ENCODE results near the gene PRKAR1B.
"Not testable (repeated sequence)": the region's sequence is repeated elsewhere in the genome, so short reads cannot be mapped to it uniquely, and the experiment has no call there.

PRKAR1B gene

DNA sequence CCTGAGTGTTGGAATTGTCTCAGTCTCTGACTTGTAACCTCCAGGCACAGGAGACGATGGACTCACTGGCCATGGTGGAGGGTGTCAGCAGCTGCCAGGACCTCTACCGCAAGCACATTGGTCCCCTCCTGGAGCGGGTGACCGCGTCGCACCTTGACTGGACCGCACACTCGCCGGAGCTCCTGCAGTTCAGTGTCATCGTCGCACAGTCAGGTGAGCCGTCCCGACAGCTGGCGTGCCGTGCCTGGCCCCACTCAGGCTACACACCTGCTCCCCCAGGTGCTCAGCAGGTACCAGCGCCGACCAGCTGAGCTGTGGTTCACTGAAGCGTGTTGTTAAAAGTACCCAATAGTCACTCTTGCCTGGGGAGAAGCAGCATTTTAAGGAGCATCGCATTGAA lies 36.7 kb upstream of the PRKAR1B start:
- Mint-ChIP-seq H3K4me3 (no peak overlapping the region), H3K27me3 (no peaks in the 10 kb centered on the region), H3K4me1 (no peaks in the 10 kb centered on the region), H3K27ac (no peak overlapping the region), H3K9me3 (no peaks in the 10 kb centered on the region)
- ATAC-seq: no peak
- DNase-seq: no peak

DNA sequence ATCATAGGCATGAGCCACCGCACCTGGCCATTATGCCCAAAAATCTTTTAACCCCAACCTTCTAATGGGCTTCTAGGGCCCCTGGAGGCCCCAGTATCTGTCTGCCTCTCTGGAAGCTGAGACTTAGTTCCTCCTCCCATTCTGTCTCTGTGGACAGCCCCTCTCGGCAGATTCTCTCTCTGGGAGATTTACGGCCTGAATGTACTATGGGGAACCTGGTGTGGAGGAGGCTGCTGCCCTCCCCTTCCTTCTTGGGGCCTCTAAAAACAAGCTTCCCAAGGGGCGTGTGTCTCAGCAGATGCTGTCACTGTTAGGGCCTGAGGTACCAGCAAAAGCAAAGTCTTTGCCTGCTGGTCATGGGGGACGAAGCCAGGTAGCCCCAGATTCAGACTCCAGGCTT lies 35.8 kb upstream of the PRKAR1B start:
- Mint-ChIP-seq H3K4me1 (no peaks in the 10 kb centered on the region), H3K27me3 (no peaks in the 10 kb centered on the region), H3K9me3 (no peaks in the 10 kb centered on the region), H3K4me3 (no peak overlapping the region), H3K27ac (no peak overlapping the region)
- ATAC-seq (no peak), DNase-seq (no peak)

DNA sequence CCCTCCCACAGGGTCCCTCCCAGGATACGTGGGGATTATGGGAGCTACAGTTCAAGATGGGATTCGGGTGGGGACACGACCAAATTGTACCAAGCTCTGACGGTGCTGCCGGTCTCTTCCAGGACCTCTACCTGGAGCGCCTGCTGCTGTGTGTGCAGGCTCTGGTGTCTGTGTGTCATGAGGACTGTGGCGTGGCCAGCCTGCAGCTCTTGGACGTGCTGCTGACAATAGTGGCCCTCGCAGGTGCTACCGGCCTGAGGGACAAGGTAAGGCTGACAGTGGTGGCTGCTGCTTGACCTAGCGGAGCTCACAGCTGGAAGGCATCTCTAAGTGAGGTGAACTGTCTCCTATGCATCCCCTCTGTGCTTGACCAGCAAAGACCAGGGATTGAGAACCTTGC lies 34.5 kb upstream of the PRKAR1B start:
- DNase-seq (no peak), ATAC-seq (no peak)
- H3K9me3 Mint-ChIP-seq: no peaks in the 10 kb centered on the region
- H3K27me3 Mint-ChIP-seq: no peaks in the 10 kb centered on the region
- H3K4me3 Mint-ChIP-seq: no peak overlapping the region
- H3K27ac Mint-ChIP-seq: no peak overlapping the region
- H3K4me1 Mint-ChIP-seq: no peaks in the 10 kb centered on the region

DNA sequence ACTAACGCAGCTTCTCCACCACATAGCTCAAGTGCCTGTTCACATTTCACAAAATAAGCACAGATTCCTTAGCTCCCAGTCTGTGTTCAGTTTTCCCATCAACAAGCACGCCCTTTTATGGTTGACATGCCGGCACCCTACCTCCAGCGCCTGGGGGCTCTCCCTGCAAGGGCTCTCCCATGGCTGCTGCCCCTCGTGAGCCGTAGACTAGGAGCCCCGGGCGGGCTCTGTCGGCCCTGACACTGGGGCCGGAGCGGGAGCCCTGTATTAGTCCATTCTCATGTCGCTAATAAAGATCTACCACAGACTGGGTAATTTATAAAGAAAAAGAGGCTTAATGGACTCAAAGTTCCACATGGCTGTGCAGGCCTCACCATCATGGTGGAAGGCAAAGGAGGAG lies 34.0 kb upstream of the PRKAR1B start:
- Mint-ChIP-seq H3K4me1 (no peaks in the 10 kb centered on the region), H3K27me3 (no peaks in the 10 kb centered on the region), H3K9me3 (no peaks in the 10 kb centered on the region), H3K27ac (peak overlapping the region in 1 of 2 donors; percentile 16), H3K4me3 (no peak overlapping the region)
- DNase-seq (no peak), ATAC-seq (no peak)

DNA sequence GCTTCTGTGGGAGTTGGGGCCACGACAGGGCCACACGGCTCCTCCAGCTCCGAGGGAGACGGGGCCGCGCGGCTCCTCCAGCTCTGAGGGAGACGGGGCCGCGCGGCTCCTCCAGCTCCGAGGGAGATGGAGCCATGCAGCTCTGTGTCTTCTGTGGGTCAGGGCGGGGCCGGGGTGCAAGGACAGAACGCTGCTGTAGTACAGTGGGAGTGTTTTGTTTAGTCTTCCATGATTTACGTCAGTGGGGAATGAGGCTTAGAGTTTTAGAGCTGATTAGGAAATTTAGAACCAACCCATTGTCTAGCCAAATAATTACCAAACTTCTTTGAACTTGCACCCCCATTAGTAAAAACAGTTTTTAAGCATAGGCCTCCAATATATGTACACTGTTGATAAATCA lies 32.9 kb upstream of the PRKAR1B start:
- ATAC-seq (no peak), DNase-seq (no peak)
- Mint-ChIP-seq H3K27ac (peak overlapping the region in 1 of 2 donors; percentile 72), H3K9me3 (no peaks in the 10 kb centered on the region), H3K4me3 (no peak overlapping the region), H3K27me3 (no peaks in the 10 kb centered on the region), H3K4me1 (no peaks in the 10 kb centered on the region)

DNA sequence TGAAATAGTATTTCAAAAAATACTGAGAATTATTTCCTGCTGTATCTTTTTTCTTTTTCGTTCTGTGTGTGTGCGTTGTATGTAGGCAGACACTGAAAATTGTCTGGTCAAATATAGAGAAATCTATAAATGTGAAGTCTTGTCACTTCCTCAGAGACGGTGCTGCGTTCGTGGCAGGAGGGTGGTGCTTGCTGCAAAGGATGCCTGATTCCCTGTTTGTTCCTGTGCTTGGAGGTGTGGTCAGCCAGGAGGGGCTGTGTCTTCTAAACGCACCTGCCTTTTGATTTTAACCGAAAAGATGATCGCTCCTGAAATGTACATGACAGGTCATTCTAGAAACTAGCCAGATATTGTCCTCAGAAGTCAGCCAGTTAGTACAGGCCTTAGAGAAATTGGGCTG lies 32.5 kb upstream of the PRKAR1B start:
- no peak for ATAC-seq

DNA sequence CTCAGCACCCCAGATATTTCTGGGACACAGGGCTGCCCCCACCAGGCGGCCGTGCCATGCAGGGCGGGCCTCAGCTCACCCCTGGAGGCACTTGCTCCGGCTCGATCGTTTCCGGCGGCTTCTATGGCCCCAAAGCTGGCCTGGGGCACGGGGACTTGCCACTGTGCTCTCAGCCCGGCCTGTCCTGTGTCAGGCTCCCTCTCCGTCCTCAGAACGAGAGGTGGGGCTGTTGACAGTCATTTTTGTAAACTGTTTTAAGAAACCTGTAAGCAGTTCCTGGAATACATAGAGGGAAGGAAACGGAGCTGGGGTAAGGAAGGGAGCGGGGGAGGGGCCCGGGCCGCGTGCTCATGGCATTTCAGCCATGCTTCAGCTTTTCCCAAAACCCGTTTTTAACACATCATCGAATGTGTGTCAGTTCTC lies 30.7 kb upstream of the PRKAR1B start:
- no peak overlapping the region for H3K4me3 Mint-ChIP-seq
- no peak for ATAC-seq

More for the DNA sequence above, 32.5 kb upstream of the PRKAR1B start:
- H3K4me1 Mint-ChIP-seq: no peaks in the 10 kb centered on the region
- H3K4me3 Mint-ChIP-seq: no peak overlapping the region
- no peaks in the 10 kb centered on the region for H3K9me3 Mint-ChIP-seq
- no peak overlapping the region for H3K27ac Mint-ChIP-seq
- no peaks in the 10 kb centered on the region for H3K27me3 Mint-ChIP-seq
- DNase-seq: no peak

DNA sequence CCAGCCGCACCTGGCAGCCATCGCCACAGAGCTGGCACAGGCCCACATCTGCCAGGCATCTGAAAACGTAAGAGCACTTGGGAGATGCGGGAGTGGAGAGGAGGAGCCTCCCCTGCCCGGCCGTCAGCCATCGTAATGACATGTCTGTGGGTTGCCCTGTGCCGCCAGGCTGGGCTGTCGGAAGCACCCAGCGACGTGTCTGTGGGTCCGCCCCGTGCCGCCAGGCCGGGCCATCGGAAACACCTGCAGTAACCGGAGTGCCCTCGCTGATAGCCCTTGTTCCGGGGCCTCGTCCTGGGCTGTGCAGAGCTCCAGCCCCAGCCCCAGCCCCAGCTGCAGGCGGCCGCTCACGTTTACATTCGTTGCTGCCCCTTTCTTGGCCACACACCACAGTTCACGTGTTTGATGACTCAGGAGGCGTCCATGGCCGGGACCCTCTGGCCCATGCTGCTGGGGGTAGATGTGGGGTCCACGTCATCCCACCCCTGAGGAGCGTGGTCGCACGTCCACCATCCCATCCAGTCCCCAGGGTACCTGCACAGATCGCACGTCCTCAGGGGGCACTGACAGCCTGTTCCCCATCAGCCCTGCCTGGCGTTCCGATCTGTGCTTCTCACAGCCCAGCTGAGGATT lies 30.0 kb upstream of the PRKAR1B start:
- no peak for DNase-seq
- Mint-ChIP-seq H3K27me3 (no peaks in the 10 kb centered on the region), H3K4me1 (no peaks in the 10 kb centered on the region), H3K4me3 (no peak overlapping the region), H3K27ac (no peak overlapping the region), H3K9me3 (no peaks in the 10 kb centered on the region)
- ATAC-seq: no peak

More for the DNA sequence above, 30.7 kb upstream of the PRKAR1B start:
- Mint-ChIP-seq H3K27ac (no peak overlapping the region), H3K9me3 (no peaks in the 10 kb centered on the region), H3K27me3 (no peaks in the 10 kb centered on the region), H3K4me1 (no peaks in the 10 kb centered on the region)
- no peak for DNase-seq

DNA sequence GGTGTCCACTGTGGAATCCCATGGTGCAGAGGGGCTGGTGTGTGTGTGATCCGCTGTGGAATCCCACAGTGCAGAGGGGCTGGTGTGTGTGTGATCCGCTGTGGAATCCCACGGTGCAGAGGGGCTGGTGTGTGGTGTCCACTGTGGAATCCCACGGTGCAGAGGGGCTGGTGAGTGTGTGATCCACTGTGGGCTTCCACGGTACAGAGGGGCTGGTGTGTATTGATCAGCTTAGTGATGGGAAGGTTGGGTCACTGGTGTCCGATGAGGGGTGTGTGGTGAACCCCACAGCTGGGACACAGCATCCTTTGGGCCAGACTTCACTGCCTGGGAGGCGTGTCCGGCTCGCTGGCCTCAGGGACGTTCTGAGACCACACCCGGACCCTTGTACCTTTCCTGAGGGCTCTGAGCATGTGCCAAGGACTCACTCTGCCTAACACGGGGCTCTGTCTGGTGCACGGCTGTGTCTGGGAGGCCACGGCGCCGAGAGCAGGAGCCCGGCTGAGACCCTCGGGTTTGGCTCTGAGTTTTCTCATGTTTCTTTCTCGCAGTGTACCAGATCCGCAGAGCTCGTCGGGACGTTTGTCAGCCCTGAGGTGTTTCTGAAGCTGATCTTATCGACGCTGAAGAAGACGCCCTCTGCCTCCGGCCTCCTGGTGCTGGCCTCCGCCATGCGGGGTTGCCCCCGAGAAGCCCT lies 29.3 kb upstream of the PRKAR1B start:
- Mint-ChIP-seq H3K4me3 (no peak overlapping the region), H3K27ac (no peak overlapping the region), H3K9me3 (no peaks in the 10 kb centered on the region), H3K27me3 (no peaks in the 10 kb centered on the region), H3K4me1 (no peaks in the 10 kb centered on the region)
- ATAC-seq: no peak
- DNase-seq: no peak

DNA sequence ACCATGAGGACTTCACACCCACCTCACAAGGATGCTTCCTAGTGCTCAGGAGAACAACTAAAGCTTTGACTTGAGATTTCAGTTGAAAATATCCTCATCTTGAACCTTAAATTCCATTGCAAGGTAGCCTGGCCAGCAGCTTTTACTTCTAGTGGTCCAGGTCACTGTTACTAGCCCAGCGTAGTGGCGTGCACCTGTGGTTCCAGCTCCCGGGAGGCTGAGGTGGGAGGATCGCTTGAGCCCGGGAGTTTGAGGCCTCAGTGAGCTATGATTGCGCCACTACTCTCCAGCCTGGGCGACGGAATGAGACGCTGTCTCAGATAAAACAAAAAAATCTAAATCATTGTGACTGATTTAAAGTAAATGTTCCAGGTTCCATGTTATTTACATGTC lies 28.3 kb upstream of the PRKAR1B start:
- H3K27ac Mint-ChIP-seq: no peak overlapping the region
- H3K4me3 Mint-ChIP-seq: no peak overlapping the region
- H3K9me3 Mint-ChIP-seq: no peaks in the 10 kb centered on the region
- ATAC-seq: no peak
- no peak for DNase-seq
- H3K4me1 Mint-ChIP-seq: no peaks in the 10 kb centered on the region
- H3K27me3 Mint-ChIP-seq: no peaks in the 10 kb centered on the region

DNA sequence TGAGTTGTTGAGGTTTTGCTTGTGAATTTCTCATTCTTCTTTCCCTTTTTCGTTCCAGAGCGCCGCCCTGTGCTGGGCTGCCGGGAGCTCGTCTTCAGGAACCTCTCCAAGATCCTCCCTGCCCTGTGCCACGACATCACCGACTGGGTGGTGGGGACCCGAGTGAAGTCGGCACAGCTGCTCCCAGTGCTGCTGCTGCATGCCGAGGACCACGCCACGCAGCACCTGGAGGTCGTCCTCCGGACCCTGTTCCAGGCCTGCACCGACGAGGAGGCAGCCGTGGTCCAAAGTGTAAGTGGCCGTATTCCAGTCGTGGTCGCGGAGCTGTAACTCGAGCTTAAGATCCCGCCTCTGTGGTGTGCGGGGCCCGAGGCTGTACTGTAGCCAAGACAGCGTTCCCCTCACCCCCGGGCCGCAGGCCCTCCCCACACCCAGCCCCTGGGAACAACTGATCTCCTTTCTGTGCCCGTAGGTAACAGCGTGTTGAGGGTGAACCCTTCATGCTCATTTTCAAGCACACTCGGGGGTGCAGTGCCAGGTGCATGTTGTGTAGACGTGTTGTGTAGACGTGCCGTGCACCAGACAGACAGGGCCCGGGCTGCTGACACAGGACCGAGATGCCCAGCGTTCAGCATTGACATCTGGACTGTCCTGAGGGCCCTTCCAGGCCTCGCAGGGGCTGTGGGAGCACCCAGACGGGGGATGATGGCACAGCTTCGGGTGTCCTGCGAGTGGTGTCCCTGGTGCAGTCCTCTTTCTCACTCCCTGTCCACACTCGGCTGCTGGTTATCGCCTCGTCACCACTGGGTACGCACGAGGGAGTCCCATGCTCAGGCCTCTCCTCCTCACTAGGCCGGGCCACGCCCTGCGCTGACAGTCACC lies 27.7 kb upstream of the PRKAR1B start:
- no peaks in the 10 kb centered on the region for H3K9me3 Mint-ChIP-seq
- H3K27me3 Mint-ChIP-seq: no peaks in the 10 kb centered on the region
- H3K27ac Mint-ChIP-seq: no peak overlapping the region
- no peak for DNase-seq
- no peak for ATAC-seq
- no peak overlapping the region for H3K4me3 Mint-ChIP-seq
- H3K4me1 Mint-ChIP-seq: no peaks in the 10 kb centered on the region

DNA sequence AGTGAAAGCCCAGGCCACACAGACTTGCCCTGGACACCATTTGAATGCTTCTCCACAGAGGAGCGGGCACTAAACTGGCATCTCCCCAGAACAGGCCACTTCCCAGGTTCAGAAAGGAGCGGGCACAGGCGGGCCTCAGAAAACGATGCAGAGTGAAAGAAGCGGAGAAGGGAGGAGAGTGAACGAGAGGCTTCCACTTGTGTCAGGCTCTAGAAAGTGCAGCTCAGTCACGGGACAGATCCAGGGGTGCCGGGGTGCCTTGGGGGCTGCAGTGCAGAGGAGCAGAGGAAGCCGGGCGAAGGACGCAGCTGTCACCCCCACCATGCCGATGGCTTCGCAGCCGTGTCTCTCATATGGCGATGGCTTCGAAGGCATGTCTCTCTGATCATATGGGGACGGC lies 26.1 kb upstream of the PRKAR1B start:
- DNase-seq (no peak), ATAC-seq (no peak)
- no peaks in the 10 kb centered on the region for H3K4me1 Mint-ChIP-seq
- no peaks in the 10 kb centered on the region for H3K27me3 Mint-ChIP-seq
- no peak overlapping the region for H3K4me3 Mint-ChIP-seq
- peak overlapping the region in 1 of 2 donors; percentile 67 for H3K27ac Mint-ChIP-seq
- H3K9me3 Mint-ChIP-seq: no peaks in the 10 kb centered on the region

DNA sequence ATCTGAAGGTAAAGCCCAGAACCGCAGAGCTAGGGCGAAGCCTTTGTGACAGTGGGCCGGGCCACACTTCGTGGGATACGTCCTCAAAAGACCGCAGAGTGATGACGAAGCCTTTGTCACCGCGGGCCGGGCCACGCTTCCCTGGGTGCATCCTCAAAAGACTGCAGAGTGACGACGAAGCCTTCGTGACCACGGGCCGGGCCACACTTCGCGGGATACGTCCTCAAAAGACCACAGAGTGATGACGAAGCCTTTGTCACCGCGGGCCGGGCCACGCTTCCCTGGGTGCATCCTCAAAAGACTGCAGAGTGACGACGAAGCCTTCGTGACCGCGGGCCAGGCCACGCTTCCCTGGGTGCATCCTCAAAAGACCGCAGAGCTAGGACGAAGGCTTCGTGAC lies 25.2 kb upstream of the PRKAR1B start:
- not testable (repeated sequence) for DNase-seq

DNA sequence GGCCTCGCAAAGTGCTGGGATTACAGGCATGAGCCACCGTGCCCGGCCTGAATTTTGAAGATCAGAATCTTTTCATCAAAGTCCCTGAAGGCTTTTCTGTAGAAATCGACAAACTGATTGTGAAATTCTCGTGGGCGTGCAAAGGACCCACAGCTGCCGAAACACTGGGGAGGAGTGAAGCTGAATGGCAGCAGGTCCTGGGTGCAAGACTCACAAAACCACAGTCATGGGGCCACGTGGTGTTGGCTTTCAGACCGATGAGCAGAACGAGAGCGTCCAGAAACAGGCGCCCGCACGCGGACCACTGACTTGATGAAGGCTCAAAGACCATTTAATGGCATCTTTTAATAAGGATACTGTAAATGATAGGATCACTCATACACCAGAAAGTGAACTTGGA lies 24.7 kb upstream of the PRKAR1B start:
- Mint-ChIP-seq H3K27me3 (no peaks in the 10 kb centered on the region), H3K27ac (no peak overlapping the region), H3K9me3 (no peaks in the 10 kb centered on the region), H3K4me3 (no peak overlapping the region), H3K4me1 (no peaks in the 10 kb centered on the region)
- ATAC-seq: no peak
- no peak for DNase-seq

More for the DNA sequence above, 25.2 kb upstream of the PRKAR1B start:
- not testable (repeated sequence) for ATAC-seq, H3K9me3 Mint-ChIP-seq, H3K4me3 Mint-ChIP-seq, H3K4me1 Mint-ChIP-seq, H3K27me3 Mint-ChIP-seq
- H3K27ac Mint-ChIP-seq: peak overlapping the region in 1 of 2 donors; percentile 43

DNA sequence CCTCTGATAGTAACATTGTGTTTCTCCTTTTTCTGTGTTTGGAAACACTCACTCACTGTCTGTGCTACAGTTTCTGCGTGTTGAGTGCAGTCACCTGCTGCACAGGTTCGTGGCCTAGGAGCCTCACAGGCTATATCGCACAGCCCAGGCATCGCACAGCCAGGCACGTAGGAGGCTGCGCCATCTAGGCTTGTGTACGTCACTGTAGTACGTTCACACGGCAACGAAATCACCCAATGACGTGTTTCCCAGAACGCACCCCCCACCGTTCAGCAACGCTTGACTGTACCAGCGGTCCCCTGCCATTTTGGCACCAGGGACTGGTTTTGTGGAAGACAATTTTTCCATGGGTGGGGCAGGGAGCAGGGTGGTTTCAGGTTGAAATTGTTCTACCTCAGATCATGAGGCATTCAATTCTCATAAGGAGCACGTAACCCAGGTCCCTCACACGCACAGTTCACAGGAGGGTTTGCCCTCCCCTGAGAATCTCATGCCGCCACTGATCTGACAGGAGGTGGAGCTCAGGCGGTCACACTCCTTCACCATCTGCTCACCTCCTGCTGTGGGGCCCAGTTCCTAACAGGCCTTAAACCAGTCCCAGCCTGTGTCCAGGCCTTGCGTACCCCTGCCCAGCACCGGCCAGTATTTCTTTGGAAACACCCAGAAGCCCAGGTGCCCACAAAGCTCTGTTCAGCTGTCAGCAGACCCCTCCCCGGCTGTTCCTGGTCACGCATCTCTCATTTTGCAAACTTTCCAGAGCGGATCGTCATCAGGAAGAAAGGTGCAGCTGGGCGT lies 23.2 kb upstream of the PRKAR1B start:
- no peak for DNase-seq
- Mint-ChIP-seq H3K27me3 (no peaks in the 10 kb centered on the region), H3K27ac (no peak overlapping the region), H3K4me1 (no peaks in the 10 kb centered on the region), H3K4me3 (no peak overlapping the region), H3K9me3 (peaks cover 0 to 2% of the 10 kb centered on the region in 2 donors)
- no peak for ATAC-seq

Data from stimulated activated naive CD8-positive, alpha-beta T cell treated with anti-CD3 and anti-CD28 coated beads, Interleukin-15, amount 100 ng/mL, for 72 hours (primary cell).